ENCODE measurements around the gene TACR1.
"Not testable (repeated sequence)": the region's sequence is repeated elsewhere in the genome, so short reads cannot be mapped to it uniquely, and the experiment has no call there.

Gene TACR1

GRCh38 chr2:75199428-75200011 lies at the start of gene TACR1:
TACR1 (minus strand) TSS chr2:75199520; CDS start chr2:75198934, 586 bp downstream.
- DNase-seq (ENCODE audit: low read depth), result peak; percentile 77
- TF ChIP-seq, protein P1, sequence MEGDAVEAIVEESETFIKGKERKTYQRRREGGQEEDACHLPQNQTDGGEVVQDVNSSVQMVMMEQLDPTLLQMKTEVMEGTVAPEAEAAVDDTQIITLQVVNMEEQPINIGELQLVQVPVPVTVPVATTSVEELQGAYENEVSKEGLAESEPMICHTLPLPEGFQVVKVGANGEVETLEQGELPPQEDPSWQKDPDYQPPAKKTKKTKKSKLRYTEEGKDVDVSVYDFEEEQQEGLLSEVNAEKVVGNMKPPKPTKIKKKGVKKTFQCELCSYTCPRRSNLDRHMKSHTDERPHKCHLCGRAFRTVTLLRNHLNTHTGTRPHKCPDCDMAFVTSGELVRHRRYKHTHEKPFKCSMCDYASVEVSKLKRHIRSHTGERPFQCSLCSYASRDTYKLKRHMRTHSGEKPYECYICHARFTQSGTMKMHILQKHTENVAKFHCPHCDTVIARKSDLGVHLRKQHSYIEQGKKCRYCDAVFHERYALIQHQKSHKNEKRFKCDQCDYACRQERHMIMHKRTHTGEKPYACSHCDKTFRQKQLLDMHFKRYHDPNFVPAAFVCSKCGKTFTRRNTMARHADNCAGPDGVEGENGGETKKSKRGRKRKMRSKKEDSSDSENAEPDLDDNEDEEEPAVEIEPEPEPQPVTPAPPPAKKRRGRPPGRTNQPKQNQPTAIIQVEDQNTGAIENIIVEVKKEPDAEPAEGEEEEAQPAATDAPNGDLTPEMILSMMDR (conservative IDR thresholded peaks at IDR 0.05; ENCODE audit: control insufficient read depth, insufficient read depth, low read depth, low read length), result peak; percentile 67
- H3K4me3 ChIP-seq (ENCODE audit: control insufficient read depth, low read depth, low read length), result peak within 1 kb of the TSS; percentile 46

- DNase-seq (ENCODE audit: low read depth), result peak; percentile 84
- not testable (repeated sequence) for H3K4me3 ChIP-seq (ENCODE audit: control insufficient read depth, low read depth, low read length)
Measured at GRCh38 chr2:75248581-75248980, 49.3 kb upstream of the TACR1 start.

DNA sequence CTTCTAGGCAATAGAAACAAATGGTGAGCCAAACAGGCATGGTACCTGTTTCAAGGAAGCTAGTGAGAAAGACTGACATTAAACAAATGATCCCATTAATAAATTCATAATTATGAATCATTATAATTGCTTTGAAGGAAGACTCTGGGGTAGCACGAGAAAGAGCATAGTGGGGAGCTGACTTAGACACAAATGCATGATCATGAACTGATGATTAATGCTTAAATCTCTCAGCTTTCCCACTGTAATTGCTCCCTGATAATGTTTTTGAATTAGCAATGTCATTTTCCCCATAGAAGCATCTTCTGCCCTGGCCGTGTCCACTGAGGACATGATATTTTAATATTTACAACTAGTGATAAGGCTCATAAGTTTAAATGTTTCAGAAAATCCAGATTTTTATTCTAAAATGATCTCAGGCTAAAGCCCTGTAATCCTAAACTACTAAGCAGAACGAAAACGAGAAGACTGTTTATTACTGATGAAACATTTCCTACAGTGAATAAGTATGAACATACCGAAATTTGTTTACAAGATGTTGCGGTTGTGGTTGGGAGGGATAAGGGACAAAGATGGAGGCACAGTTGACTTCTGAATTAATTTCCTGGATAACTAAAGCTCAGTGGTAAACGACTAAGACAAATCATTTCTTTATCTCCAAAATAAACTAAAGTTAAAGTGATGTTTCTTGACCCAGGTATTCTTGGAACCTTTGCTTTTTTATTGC lies 47.3 kb upstream of the TACR1 start:
- TF ChIP-seq, protein P1 (conservative IDR thresholded peaks at IDR 0.05; ENCODE audit: control insufficient read depth, insufficient read depth, low read depth, low read length), result no peak
- DNase-seq (ENCODE audit: low read depth), result no peak
- no peak overlapping the region for H3K4me3 ChIP-seq (ENCODE audit: control insufficient read depth, low read depth, low read length)

GRCh38 chr2:75243219-75243618 lies 43.9 kb upstream of the TACR1 start:
- DNase-seq (ENCODE audit: low read depth), result no peak
- TF ChIP-seq, protein P1 (conservative IDR thresholded peaks at IDR 0.05; ENCODE audit: control insufficient read depth, insufficient read depth, low read depth, low read length), result no peak
- no peak overlapping the region for H3K4me3 ChIP-seq (ENCODE audit: control insufficient read depth, low read depth, low read length)

DNA sequence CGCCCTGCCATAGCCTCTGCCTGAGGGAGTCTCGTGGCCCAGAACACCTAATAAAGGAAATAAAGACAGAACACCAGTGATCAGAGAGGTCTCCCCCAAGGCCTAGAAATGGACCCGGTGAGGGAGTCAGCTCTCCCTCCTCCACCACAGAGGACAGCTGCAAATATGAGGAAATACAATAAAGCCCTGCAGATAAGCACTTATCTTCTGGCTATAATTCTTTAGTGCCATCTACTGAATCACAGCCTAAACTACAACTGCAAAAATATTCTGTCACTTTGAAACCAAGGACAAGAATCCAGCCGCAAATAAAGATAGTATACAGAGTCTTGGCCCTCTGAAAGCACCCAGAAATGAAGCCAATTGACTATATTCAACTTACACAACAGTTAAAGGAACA lies 42.4 kb upstream of the TACR1 start:
- peak; percentile 43 for DNase-seq (ENCODE audit: low read depth)
- H3K4me3 ChIP-seq (ENCODE audit: control insufficient read depth, low read depth, low read length), result no peak overlapping the region
- TF ChIP-seq, protein P1 (conservative IDR thresholded peaks at IDR 0.05; ENCODE audit: control insufficient read depth, insufficient read depth, low read depth, low read length), result peak; percentile 40

DNA sequence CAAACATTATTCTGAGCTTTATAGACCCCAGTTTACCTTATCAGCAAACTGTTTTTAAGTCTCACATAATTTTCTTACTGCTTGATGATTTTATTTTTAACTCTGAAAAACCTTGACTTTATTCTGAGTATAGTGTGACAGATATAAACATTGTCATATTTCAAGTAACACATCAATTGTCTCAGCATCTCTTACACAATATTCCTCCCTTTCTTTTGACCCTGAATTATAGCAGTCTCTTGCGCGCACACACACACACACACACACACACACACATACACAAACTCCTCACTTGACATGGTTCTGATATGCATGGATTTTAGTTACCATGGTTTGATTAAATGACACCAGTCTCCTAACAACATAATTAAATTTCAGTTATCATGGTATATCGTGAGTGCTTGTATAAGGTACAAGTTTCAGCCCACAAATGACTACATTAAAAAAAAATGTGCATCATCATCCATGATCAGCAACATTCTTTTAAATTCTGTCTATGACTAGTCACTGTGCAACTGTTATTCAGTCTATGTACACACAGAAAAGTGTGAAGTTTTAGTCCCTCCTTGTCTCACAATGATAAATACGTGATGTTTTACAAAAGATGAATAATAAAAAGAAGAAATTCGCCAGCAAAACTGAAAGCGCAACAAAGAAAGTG lies 39.5 kb upstream of the TACR1 start:
- TF ChIP-seq, protein P1 (conservative IDR thresholded peaks at IDR 0.05; ENCODE audit: control insufficient read depth, insufficient read depth, low read depth, low read length), result no peak
- H3K4me3 ChIP-seq (ENCODE audit: control insufficient read depth, low read depth, low read length), result no peak overlapping the region
- DNase-seq (ENCODE audit: low read depth), result peak; percentile 85

- TF ChIP-seq, protein P1 (conservative IDR thresholded peaks at IDR 0.05; ENCODE audit: control insufficient read depth, insufficient read depth, low read depth, low read length), result no peak
Measured at GRCh38 chr2:75237296-75237695, 38.0 kb upstream of the TACR1 start.

More at GRCh38 chr2:75237296-75237695, 38.0 kb upstream of the TACR1 start:
- DNase-seq (ENCODE audit: low read depth), result no peak
- H3K4me3 ChIP-seq (ENCODE audit: control insufficient read depth, low read depth, low read length), result no peak overlapping the region
